Nephron (organoid): ENCODE measurements around the gene OBP2A.

Experiments
- H3K27ac Mint-ChIP-seq, 3 experiments: 2 replicates each; pipeline ENCODE4 v1.8.0; 2020; ENCODE audit warnings: mixed read lengths in 3 of 3, mild to moderate bottlenecking in 2 of 3, moderate library complexity in 1 of 3
- H3K27me3 Mint-ChIP-seq: 2 replicates; pipeline ENCODE4 v1.8.0; 2021; ENCODE audit warnings: low read depth, mild to moderate bottlenecking, moderate library complexity, mixed read lengths
- H3K36me3 Mint-ChIP-seq: 2 replicates; pipeline ENCODE4 v1.8.0; 2020; ENCODE audit warnings: low read depth, mixed read lengths
- H3K4me1 Mint-ChIP-seq: 2 replicates; pipeline ENCODE4 v1.8.0; 2020; ENCODE audit warnings: mixed read lengths
- H3K4me3 Mint-ChIP-seq, 3 experiments: 2 replicates each; pipeline ENCODE4 v1.8.0; 2020; ENCODE audit warnings: mild to moderate bottlenecking in 3 of 3, mixed read lengths in 3 of 3, moderate library complexity in 2 of 3
- H3K9me3 Mint-ChIP-seq: 2 replicates; pipeline ENCODE4 v1.8.0; 2020; ENCODE audit warnings: mixed read lengths
- CTCF ChIP-seq, 3 experiments: fragments of 200-600 bp; sonication (generic); IDR thresholded peaks; one replicate each; pipeline ENCODE4 v1.5.0; 2021; ENCODE audit warnings: antibody characterized with exemption in 3 of 3; ENCODE audit not compliant: unreplicated experiment in 3 of 3

OBP2A gene

DNA sequence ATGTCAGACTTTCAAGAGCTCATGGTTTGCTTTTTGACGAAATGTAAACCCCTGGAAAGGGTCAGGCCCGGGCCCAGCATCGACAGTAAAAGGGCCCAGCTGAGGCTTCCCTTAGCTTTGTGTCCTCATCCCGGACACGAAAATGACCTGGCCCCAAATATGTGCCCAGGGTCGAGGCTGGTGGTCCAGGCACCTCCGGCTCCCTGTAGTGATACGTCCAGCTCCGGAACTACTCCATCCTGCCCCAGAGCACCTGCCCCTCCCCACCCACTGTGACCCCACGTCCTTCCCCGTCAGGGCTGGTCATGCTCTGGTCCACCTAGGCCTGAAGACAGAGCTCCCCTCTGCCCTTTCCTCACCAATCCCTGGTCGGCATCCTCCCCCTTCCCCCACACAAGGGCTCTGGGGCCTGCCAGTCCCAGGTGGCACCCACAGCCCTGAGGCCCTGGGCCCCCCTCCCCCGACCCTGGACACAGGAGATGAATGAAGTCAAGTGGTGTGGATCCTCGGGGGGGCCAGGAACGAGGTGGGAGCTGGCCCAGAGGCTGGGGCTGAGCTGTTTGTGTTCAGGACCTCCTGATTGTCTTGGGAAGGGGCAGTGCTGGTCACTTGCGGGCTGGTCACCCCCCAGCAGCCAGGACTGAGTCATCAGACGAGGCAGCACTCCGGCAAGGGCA lies 6.2 kb downstream of the OBP2A start:
- no peaks in the 10 kb centered on the region for H3K36me3 Mint-ChIP-seq
- peaks cover 4% of the 10 kb centered on the region for H3K9me3 Mint-ChIP-seq
- H3K27me3 Mint-ChIP-seq, result no peaks in the 10 kb centered on the region
- no peak overlapping the region for H3K4me3 Mint-ChIP-seq
- no peaks in the 10 kb centered on the region for H3K4me1 Mint-ChIP-seq
- no peak overlapping the region for H3K27ac Mint-ChIP-seq
- no peak for TF ChIP-seq CTCF (IDR thresholded peaks at IDR 0.05; ENCODE audit: unreplicated experiment in 3 of 3)

DNA sequence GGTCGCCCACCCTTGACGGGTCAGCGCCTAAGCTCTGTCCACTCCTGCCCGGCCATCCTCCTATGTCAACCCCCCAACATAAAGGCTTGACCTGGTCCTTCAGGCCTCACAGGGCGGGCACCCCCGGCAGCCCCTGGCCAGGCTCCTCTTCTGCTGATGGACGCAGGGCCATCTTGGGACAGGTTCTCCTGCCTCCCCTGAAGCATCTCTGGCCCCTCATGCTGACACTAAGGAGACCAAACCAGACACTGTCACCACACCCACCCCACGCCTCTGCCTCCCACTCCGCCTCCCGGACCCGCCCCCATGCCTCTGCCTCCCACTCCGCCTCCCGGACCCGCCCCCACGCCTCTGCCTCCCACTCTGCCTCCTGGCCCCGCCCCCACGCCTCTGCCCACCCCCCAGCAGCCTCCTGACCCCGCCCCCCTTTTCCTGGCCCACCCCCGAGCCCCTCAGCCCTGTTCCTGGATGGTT lies 6.8 kb downstream of the OBP2A start:
- TF ChIP-seq CTCF (IDR thresholded peaks at IDR 0.05; ENCODE audit: unreplicated experiment in 3 of 3), result no peak
- Mint-ChIP-seq H3K4me1 (no peaks in the 10 kb centered on the region), H3K27me3 (peaks cover under 1% of the 10 kb centered on the region), H3K4me3 (no peak overlapping the region), H3K9me3 (peaks cover 4% of the 10 kb centered on the region), H3K36me3 (no peaks in the 10 kb centered on the region), H3K27ac (no peak overlapping the region)

GRCh38 chr9:135554718-135555117 lies 8.8 kb downstream of the OBP2A start:
- H3K36me3 Mint-ChIP-seq, result no peaks in the 10 kb centered on the region
- no peak for TF ChIP-seq CTCF (IDR thresholded peaks at IDR 0.05; ENCODE audit: unreplicated experiment in 3 of 3)
- no peaks in the 10 kb centered on the region for H3K4me1 Mint-ChIP-seq
- H3K9me3 Mint-ChIP-seq, result peaks cover 8% of the 10 kb centered on the region
- peaks cover 8% of the 10 kb centered on the region for H3K27me3 Mint-ChIP-seq
- H3K4me3 Mint-ChIP-seq, result no peak overlapping the region
- H3K27ac Mint-ChIP-seq, result no peak overlapping the region

DNA sequence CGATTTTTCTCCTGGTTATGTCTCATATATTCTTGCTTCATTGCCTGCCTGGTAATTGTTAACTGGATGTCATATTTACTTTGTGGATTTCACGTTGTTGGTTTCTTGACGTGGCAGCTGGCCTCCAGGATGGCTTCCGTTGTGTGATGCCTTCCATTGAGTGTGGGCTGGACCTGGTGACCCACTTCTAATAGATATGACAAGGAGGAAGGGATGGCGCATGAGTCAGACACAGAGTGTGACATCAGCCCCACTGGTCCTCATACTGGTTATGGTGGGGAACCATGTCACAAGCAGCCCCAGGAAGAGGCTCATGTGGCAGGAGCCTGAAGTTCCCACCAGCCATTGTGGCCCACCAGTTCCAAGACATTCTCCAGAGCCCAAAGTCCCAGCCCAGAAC lies 9.3 kb downstream of the OBP2A start:
- Mint-ChIP-seq H3K27me3 (peaks cover 8% of the 10 kb centered on the region), H3K27ac (no peak overlapping the region), H3K4me1 (no peaks in the 10 kb centered on the region), H3K9me3 (peaks cover 8% of the 10 kb centered on the region), H3K4me3 (no peak overlapping the region), H3K36me3 (no peaks in the 10 kb centered on the region)
- TF ChIP-seq CTCF (IDR thresholded peaks at IDR 0.05; ENCODE audit: unreplicated experiment in 3 of 3), result no peak

- H3K9me3 Mint-ChIP-seq, result peaks cover 8% of the 10 kb centered on the region
- H3K4me1 Mint-ChIP-seq, result no peaks in the 10 kb centered on the region
- H3K27me3 Mint-ChIP-seq, result peaks cover 8% of the 10 kb centered on the region
- no peak overlapping the region for H3K27ac Mint-ChIP-seq
- no peaks in the 10 kb centered on the region for H3K36me3 Mint-ChIP-seq
- TF ChIP-seq CTCF (IDR thresholded peaks at IDR 0.05; ENCODE audit: unreplicated experiment in 3 of 3), result no peak
- H3K4me3 Mint-ChIP-seq, result no peak overlapping the region
Observed at GRCh38 chr9:135555910-135556309, 10.0 kb downstream of the OBP2A start.

- Mint-ChIP-seq H3K9me3 (peaks cover 8% of the 10 kb centered on the region), H3K27me3 (peaks cover 8% of the 10 kb centered on the region), H3K27ac (no peak overlapping the region), H3K36me3 (no peaks in the 10 kb centered on the region), H3K4me1 (no peaks in the 10 kb centered on the region), H3K4me3 (no peak overlapping the region)
- no peak for TF ChIP-seq CTCF (IDR thresholded peaks at IDR 0.05; ENCODE audit: unreplicated experiment in 3 of 3)
Observed at GRCh38 chr9:135559606-135560005, 13.7 kb downstream of the OBP2A start.
